LNCaP clone FGC (cell line): ENCODE results near the gene SLC17A2.

ENCODE experiments used
- DNase-seq: peaks from one replicate; pipeline ENCODE4 v3.0.0-alpha.2; 2011; ENCODE audit warnings: low read depth
- H3K4me3 ChIP-seq: 2 replicates; pipeline ENCODE4 v1.5.1; 2011; ENCODE audit warnings: mild to moderate bottlenecking, low read depth, low read length, control low read depth
- CTCF ChIP-seq: IDR thresholded peaks from 2 replicates; pipeline ENCODE4 v1.5.1; 2012; ENCODE audit warnings: mild to moderate bottlenecking; ENCODE audit not compliant: control insufficient read depth, insufficient read depth; ENCODE audit errors: extremely low read depth

Gene SLC17A2

DNA sequence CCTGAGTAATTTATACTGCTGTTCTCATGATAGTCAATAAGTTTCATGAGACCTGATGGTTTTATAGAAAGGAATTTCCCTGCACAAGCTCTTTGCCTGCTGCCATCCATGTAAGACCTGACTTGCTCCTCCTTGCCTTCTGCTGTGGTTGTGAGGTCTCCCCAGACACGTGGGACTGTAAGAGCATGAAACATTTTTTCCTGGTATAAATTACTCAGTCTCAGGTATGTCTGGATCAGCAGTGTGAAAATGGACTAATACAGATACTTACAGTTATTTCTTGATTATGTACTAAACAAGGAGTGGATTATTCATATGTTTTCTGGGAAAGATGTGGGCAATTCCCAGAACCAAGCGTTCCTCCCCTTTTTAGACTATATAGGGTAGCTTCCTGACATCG, 30.2 kb upstream of the SLC17A2 start:
- no peak for TF ChIP-seq CTCF
- no peak for DNase-seq
- no peak overlapping the region for H3K4me3 ChIP-seq

DNA sequence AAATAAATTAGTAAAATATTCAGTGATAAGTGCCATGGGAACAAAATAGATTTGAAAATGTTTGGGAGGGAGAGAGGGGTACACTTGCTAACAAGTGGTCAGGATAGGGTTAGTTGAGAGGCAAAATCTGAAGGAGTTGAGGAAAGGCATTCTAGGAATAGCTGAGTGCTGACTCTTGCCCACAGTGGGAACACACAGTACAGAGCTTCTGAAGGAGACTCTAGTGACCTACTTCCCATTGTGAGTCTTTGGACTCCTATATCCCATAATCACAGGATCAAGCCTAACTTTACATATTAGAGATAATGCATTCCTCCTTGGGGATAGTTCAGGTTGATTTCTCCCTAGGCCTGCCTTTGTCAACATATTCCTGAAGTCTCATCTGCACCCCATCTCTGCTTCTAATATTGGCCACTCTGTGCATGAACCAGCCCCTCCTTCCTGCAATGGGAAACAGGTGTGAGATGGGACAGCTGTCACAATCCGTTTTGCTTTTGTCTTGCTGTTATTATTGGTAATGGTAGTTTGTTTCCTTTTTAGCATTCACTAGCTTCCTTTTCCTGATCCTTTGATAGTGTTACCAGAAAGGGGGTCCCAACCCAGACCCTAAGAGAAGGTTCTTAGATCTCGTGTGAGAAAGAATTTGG, 29.5 kb upstream of the SLC17A2 start:
- no peak overlapping the region for H3K4me3 ChIP-seq
- no peak for TF ChIP-seq CTCF
- DNase-seq = no peak

GRCh38 chr6:25958700-25959162, 28.2 kb upstream of the SLC17A2 start:
- no peak overlapping the region for H3K4me3 ChIP-seq
- TF ChIP-seq CTCF = no peak
- no peak for DNase-seq

- TF ChIP-seq CTCF = no peak
- no peak for DNase-seq
- H3K4me3 ChIP-seq = no peak overlapping the region
Measured at GRCh38 chr6:25956226-25956625, 25.7 kb upstream of the SLC17A2 start.

DNA sequence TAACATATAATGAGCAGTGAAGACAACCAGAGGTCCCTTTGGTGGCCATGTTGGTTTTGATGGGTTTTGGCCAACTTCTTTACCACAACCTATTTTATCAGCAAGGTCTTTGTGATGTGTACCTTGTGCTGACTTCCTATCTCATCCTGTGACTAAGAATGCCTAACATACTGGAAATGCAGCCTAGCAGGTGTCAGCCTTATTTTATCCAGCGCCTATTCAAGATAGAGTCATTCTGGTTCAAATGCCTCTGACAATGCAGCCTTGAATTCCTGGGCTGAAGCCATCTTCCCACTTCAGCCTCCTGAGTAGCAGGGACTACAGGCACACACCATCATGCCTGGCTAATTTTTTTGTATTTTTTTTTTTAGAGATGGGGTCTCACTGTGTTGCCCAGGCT, 24.3 kb upstream of the SLC17A2 start:
- H3K4me3 ChIP-seq = no peak overlapping the region
- DNase-seq = no peak
- TF ChIP-seq CTCF = no peak

GRCh38 chr6:25953733-25954132, 23.2 kb upstream of the SLC17A2 start:
- TF ChIP-seq CTCF = no peak
- no peak for DNase-seq
- no peak overlapping the region for H3K4me3 ChIP-seq

DNA sequence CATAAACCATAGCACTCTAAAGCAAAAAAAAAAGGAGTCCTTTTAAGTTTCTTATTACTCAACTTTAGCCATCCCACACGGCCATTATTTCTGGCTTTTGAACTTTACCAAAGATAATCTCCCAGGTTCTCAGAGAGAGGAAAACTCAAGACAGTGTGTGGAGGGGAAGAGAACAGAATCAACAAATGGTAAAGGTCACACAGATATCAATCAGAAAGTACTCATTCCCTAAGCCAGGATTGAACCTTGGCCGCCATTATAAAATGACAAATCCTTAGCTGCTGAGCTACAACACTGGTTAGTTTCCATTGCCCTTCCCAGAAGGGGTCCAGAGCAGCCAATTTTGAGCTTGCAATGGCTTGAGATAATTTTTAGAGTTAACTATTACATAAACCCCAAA, 22.0 kb upstream of the SLC17A2 start:
- DNase-seq = no peak
- no peak overlapping the region for H3K4me3 ChIP-seq
- TF ChIP-seq CTCF = no peak
